Islet of Langerhans (tissue), 1 donor: ENCODE measurements around the gene MLIP.
A peak's percentile ranks its signal among the peaks of the same experiment; 100 is the strongest.
"Not testable (repeated sequence)": the region's sequence is repeated elsewhere in the genome, so short reads cannot be mapped to it uniquely, and the experiment has no call there.

ENCODE experiments used
- FAIRE-seq: peaks from one replicate; lab custom pipeline; 2011; peaks lifted over from hg19 to GRCh38; lab: Jason Lieb, UNC

Gene MLIP

DNA sequence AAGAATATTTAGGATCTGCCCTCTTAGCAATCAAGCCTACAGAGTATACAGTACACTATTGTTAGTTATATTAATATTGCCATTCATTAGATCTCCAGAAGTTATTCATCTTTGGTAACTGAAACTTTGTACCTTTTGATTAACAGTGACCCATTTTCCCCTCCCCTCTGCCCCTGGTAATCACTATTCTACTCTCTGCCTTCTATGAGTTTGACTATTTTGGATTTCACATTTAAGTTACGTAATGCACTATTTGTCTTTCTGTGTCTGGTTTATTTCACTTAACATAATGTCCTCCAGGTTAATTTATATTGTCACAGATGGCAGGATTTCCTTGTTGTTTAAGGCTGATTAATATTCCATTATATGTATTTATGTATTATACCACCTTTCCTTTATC, 111.0 kb downstream of the MLIP start:
- FAIRE-seq: no peak

DNA sequence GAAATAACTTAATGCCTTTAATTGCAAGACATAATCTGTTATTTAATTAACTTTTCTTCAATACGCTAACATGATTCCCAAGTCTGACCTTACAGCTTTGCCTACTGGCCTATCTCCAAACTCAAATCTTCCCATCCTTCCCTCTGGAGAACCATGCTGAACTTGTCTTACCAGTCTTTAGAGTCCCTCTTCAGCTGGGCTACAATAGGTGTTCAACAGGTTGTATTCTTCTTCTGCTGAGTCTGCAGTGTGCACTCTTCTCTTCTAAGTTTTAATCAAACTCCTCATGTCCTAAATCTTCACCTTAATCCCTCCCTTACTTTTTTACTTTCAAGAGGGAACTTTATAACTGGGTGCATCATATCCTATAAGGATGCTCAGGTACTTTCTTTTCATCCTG, 121.5 kb downstream of the MLIP start:
- no peak for FAIRE-seq

DNA sequence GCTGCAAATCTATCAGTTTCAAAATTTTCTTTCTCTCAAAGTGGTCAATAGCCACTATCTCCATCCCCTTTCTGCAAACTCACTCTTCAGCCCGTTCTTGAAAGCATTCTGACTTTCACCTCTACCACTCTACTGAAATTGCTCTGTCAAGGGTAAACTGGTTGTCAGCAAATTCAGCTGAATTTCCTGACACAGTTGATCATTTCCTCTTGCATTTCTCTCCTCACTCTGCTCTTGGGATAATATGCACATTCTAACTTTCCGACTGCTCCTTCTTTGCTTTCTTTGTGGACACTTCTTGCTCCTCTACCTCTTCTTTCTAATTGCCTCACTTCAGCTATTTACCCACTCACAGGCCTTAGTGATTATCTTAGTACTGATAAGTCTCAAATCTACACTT, 123.3 kb downstream of the MLIP start:
- FAIRE-seq: no peak

DNA sequence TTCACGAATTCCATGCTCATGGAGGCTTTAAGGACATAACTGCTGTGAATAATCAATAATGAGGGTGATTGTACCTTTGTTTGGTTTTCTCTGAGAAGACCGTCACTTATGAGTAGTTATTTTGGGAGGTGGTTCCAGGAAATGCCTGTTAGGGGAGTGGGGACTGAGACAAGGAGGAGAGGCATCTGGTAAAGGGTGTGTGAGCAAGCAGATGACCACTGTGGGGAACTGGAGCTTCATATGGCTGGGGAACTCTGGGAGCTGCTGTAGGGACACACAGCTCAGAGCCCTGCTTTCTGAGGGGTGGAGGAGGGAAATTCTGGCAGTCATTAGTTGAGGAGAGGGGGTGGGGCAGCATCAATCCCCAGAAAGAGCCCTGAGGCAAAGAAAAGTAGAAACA, 125.7 kb downstream of the MLIP start:
- FAIRE-seq: no peak

DNA sequence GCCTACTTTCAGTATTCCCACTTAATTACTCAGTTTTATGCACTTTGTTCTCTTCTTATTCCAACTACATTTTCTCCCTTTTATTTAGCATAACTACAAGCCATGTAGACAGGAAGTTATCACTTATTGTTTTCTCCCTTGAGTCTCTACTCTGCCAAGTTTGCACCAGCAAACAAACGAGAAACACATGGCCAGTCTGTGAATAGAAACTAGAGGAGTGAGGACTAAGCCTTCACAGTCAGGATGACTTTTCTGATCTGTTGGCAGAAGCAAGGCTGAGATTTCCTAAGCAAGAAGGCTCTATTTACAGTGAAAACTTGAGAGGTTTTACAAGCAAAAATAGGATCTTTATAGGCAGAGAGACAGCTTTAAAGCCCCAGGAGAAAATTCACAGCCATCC, 127.2 kb downstream of the MLIP start:
- no peak for FAIRE-seq

DNA sequence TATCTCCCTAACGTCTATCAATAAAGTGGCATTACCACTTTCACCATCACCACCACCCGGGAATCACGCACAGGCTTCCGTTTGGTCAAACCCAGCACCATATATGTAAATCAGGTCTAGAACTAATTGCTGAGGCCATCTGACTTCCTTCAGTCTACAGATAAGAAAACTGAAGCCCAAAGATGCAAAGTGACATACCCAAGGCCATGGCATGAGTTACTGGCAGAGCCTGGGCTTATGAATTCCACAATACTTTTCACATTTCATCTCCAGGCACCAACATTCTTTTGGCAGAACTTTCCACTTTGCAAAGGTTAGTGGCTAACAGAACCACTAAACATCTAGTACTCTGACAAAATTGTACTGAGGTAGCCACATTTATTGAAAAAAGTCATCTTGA, 132.5 kb downstream of the MLIP start:
- FAIRE-seq: no peak

DNA sequence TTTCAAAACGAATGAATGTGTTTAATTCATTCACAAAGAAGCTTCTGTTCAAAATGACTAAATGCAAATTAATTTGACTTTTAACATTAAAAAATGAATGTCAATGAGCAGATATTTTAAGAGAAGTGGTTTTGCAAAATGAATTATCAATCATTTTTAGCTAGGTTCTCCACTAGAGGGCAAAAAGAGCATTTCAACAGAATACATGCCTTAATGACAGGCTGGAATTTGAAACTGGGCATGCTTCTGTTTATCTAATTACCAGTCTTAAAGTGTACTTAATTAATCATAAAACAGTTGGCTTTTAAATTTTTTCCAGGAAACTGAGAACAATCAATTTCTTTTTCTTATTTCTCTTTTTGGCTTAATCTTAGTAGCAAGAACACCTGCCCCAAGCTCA, 133.2 kb downstream of the MLIP start:
- peak; percentile 98 for FAIRE-seq

DNA sequence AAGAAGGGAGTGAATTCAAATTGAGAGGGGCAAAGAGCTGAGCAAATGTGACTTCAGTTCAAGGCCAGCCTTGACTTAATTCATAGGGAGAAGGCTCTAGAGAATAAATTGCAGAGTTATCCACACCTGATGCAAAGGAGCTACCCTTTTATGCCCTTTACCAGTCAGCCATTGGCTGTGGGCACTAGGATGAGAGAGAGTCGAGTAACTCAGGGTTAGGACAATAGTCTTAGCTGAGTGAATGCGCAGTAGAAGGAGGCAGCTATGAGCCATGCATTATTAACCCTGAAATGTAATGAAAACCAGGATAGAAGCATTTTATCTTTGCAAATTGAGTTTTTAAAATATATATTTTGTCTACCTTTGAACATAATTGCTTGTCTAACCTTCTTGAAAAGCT, 134.0 kb downstream of the MLIP start:
- no peak for FAIRE-seq

DNA sequence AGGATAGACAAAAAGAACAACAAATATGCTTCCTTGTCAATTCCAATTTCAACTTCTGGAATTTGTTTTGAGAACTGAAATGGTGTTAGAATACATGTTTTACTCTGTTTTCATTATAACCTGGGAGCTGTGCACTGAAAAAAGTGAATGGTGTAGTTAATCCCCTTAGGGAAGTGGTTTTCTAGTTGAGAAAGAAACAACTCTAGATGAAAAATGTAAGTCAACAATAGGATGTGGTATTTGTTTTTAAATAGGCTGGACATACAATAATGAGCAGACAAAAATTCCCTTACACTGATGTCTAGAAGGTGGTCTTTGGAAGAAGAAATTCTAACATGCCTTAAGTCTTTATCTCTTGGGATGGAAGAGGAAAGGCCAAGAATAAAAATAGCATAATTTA, 137.1 kb downstream of the MLIP start:
- no peak for FAIRE-seq

DNA sequence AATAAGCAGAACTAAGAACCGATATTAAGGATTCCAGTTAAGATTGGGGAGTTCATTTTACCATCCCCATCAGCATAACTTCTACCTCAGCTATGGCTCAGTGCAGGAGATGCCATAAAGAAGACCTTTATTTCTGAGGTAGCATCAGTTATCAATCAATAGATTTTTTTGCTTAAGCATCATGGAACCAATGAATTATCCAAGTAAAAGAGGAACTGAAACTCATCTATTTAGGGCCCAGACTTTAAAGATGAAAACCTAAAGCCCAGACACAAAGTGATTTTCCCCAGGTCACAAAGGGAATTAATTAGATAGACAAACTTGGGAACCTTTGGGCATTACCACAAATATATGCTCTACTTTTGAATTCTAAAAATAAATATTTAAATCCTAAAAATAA, 137.8 kb downstream of the MLIP start:
- FAIRE-seq: no peak

DNA sequence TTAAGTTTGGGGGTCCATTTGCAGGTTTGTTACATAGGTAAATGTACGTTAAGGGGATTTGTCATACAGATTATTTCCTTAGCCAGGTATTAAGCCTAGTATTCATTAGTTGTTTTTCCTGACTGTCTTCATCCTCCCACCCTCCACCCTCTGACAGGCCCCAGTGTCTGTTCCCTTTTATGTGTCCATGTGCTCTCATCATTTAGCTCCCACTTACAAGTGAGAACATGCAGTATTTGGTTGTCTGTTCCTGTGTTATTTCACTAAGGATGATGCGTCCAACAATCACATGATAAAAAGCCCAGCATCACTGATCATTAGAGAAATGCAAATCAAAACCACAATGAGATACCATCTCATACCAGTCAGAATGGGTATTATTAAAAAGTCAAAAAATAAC, 138.6 kb downstream of the MLIP start:
- not testable (repeated sequence) for FAIRE-seq

DNA sequence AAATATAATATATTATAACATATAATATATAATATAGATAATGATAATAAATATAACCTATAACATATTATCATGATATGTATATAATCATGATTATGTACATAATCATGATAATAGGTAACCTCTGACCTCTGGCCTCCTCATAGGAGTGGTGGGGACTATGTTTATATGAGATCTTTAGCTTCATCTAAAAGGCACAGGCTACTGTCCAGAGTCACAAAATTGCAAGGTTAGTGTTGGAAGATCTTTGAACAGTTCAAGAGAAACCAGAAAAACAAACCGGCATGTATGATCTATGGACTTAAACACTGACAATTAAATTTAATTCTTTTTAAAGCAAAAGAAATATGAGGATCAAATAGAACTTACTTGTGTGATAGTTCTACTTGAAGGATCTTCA, 141.3 kb downstream of the MLIP start:
- no peak for FAIRE-seq

DNA sequence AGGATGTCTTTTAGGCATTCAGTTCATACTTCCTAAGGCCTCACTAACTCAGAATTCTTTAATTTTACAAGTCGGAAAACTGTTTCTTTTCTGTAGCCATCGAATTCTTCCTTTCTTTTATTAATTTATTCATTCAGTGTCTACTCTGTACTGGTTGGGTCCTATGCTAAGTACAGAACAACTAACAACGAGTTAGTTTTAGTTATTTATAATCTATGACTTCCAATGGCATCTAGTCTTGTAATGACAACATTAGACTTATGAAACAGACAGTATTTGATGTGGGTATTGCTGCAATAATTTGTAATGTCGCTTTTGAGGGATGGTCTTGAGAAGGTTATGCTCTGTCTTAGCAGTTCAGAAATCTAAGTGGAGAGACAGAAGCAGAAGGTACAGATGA, 141.7 kb downstream of the MLIP start:
- no peak for FAIRE-seq

DNA sequence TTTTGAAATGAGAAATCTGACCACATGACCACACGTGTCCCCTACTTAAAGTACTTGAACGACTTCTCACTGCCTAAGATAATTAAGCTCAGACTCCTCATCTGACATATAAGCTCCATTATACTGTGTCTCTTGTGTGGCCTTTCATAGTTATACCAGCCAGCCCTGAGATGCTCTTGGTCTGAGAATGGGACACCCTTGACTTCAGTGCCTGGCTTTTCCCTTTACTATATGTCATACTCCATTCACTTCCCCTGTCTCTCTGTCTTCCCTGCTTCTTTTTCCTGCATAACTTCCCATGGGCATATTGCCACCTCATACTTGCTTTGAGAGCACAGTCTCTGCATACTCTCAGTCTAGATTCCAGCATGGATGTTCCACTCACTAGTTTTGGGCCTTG, 143.6 kb downstream of the MLIP start:
- no peak for FAIRE-seq

DNA sequence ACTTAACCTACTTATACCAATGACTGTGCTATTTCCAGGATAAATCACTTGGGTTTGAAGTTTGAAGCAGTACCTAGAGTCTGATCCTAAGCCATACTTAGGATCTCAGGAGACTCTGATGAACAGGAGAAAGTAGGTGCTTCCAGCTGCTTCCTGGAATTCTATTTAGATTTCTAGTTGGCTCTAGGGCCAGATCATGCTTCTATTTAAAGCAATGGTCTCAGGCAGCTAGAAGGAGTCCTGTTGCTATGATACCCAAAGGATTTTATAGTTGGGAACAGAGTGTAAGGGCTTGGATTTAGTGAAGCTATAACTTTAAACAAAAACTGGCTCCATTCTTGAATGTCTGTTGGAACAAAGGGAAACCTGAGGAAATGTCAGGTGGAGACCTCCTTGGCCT, 144.6 kb downstream of the MLIP start:
- peak; percentile 66 for FAIRE-seq

DNA sequence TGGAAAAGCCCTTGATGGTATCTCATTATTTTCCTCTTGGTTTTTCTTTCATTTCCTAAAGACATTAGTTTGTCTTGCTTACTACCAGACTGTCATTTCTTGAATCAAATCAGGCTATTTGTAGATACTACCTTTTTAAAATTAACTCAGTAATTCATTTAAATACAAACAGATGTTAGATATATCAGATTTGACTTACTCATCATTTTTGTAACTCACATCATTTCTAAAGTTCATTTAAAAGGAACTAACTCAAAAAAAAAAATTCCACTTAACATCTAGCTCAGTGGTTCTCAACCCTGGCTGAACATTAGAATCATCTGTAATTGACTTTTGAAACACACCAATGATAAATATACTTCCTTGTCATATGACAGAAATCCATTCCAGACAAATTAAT, 148.8 kb downstream of the MLIP start:
- FAIRE-seq: peak; percentile 30

DNA sequence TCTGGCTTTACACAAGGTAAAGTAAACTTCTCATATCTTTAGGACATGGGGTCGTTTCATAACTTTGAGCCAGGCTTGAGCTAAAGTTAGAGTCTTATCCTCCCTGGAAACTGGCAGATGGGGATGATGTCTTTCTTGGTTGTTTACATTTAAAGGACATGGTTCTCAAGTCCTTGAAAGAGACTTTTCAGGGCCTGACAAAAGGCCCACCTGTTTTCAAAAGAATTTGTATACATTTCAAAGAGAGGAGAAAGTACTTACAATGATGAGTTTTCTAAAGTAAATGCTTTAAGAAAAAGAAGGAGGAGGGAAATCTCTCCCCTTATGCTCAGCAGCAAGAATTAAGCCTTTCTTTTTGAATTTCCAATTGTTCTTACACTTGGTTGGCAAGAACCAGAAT, 151.3 kb downstream of the MLIP start:
- no peak for FAIRE-seq

DNA sequence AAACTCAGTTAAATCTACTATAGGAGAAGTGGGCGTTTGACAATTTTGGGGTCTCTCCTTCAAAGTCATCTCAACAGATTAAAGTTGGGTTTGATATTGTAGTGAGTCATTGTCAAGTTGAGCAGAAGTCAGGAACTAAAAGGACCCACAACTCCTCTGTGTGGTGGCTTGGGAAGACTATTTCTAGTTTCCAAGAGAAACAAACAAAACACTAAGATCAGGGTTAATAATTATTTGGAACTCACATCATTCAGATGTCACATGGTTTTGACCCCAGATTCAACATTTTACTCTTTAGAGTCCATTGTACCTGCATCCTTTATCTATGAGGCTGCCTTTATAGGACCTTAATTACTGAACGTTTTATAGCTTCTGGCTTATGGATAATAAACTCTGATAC, 151.7 kb downstream of the MLIP start:
- FAIRE-seq: no peak

DNA sequence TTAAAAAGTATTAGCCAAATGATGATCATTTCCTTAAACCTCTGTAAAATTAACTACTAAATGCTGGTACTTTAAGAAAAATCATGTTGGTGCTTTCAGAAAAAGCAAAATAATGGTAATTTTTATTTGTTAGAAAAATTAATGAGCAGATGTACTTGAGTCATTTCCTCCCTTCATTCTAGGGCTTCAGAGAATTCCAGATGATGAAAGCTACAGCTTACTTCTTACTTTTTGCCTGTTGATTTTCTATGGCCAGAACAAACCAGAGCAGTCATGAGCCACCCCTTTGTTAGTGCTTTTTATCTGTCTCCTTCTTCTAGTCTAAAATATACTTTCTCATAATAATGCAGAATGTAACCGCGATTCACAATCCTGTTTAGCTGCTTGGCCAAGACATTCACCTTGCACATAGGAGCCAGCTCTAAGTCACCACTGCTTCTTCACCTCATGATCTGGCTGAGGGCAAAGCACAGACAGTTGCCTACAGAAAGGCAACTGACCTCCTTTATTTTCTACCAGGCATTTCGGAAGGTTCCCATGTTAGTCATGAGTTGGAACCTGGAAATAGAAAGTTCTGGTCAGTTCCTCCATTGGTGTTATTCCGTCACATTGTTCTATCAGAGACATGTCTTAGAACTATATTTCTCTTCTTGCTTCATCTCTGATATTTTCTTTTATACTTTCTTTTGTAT, 153.5 kb downstream of the MLIP start:
- no peak for FAIRE-seq

DNA sequence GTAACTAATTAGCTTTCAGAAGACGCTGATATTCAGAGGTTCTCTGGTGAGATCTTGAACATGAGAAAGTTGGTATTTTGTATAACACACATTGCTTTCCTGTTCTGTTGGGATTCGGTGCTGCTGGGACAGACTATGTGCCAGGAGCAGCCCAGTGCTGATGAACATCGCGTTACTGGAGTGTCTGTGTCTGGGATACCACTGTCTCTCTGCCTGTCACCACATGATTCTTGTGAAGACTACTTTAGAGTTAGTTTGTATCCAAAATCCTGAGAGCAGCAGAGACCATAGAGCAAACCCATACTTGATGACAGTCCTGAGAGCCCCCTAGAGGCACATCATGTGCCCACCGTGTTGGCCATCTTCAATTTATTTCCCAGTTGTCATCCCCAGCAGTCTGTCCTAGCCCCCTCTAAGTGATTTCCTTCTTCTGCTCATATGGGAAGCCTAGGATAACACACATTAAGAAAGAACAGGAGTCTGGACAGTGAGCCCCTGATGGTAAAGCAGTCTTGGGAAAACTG, 155.2 kb downstream of the MLIP start:
- no peak for FAIRE-seq

DNA sequence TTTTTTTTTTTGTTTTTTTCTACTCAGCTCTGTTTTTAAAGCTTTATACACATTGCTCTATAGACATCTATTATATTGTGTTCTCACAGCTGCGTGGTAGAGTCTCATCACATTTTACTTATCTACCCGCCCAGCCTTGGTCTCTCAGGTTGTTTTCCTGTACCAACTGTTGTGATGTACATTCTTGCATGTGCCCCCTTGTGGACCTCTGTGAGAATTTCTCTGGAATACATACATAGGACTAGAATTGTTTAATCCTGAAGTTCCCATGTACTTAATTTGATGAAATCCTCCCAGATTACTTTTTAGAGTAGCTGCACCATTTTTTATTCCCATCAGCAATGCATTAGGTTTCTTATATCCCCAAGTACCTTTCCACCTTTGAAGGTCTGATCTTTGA, 156.6 kb downstream of the MLIP start:
- peak; percentile 95 for FAIRE-seq

DNA sequence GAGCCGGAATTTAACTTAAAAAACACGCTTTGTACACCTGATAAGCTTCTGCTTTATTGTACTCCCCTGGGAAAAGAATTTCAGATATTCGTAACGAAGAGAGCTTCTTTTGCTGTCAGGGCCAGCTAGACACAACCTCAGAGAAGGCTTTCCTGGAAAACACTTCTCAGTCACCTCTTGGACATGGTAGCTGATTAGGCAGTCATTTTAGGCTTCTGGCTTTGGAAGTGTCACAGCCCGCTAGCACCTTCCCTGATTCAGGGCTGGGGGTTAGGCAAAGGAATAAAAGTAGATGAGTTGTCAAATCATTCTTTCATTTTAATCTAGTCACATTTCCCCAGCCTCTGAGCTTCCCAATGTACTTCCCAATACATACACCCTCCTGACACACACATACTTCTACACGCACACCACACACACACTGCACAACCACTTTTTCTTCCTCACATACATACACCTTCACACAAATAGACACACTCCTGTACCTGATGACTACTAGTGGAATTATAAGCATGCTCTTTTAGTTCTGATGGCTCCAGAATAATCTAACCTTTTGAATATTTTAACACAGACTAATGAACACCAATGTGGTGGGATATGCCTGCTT, 162.1 kb downstream of the MLIP start:
- FAIRE-seq: no peak

DNA sequence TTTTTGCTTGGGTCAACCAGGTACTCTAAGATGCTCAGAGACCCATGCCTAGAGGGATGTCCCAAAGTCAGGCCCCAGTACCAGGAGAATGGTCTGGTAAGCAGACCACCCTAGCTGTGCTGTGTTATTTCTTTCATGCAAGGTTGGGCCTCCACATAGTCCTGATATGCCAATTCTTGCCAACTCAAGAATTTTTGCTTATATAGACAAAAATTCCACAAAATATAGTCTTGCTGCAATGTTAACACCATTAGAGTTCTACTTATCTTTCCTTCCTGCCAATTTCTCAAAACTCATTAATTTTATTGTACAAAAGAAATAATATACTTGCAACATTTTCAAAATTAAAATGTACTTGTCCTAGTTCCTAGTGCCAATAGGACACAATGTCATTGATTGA, 163.1 kb downstream of the MLIP start:
- no peak for FAIRE-seq

DNA sequence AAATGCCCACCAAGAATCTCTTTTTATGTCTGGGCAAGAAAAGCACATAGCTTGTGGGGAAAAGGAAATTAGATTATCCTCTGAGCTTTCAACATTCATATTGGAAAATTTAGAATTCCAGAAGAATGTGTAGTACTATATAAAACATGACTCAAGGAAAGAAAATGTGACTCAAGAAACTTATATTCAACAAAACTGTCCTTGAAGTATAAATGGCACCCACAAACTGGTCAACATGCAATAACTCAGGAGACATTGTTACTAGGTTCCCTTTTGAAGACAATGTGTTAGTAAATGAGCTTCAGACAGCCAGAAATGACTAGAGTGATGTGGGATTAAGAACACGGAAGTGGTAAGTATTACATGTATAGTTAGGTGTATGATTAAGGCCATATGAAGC, 170.9 kb downstream of the MLIP start:
- FAIRE-seq: no peak
